HG02571 (cell line): ENCODE measurements around the gene PTPRG.

Source experiments
- ATAC-seq: cut with Tn5 transposase; IDR thresholded peaks from one replicate; pipeline ENCODE4 v1.9.1; 2021; ENCODE audit warnings: mild to moderate bottlenecking, moderate library complexity; ENCODE audit not compliant: unreplicated experiment

PTPRG gene

GRCh38 chr3:61583890-61584875, 22.8 kb downstream of the PTPRG start:
- no peak for ATAC-seq

GRCh38 chr3:61589856-61590255, 28.5 kb downstream of the PTPRG start:
- no peak for ATAC-seq

DNA sequence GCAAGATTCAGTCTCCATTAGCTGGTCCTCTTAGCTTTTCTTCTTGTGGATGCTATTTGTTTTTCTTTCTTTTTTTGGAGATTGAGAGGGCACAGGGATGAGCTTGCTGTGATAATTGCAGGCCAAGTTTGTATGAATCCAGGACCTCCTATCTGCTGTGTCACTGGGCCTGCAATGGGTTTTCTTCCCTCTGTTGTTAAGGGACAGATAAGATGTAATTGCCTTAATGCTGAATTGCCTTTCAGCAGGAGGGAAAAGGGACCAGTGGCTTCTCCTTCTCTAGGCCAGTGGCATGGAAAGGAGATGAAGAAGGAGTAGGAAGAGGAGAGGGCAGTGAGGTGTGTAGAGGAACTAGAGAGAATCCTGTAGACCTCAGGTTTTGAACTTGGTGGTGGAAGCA, 29.9 kb downstream of the PTPRG start:
- ATAC-seq: no peak

GRCh38 chr3:61593446-61594029, 32.2 kb downstream of the PTPRG start:
- ATAC-seq: no peak

GRCh38 chr3:61594144-61594963, 33.0 kb downstream of the PTPRG start:
- ATAC-seq: no peak

- no peak for ATAC-seq
Observed at GRCh38 chr3:61594964-61595285, 33.6 kb downstream of the PTPRG start.

DNA sequence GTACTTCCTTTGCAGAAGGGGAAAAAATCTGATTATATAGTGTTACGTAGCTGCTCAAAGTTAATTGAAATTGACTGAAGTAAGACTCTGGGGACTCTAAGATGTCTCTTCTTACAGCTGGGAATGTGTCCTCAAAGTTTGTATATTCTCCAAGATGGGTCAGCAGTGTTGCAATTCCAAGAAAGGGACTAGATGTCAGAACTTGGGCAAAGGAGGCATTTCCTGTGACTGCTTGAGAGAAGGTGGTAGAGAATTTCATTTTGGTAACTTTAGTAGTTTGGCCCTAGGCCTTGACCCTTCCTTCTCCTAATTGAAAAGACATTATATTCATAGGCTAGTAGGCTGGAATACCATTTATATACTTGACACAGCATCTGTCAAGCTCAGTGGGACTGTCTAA, 33.9 kb downstream of the PTPRG start:
- ATAC-seq: no peak

- no peak for ATAC-seq
Observed at GRCh38 chr3:61595826-61596225, 34.5 kb downstream of the PTPRG start.

- no peak for ATAC-seq
Observed at GRCh38 chr3:61597906-61598305, 36.5 kb downstream of the PTPRG start.

DNA sequence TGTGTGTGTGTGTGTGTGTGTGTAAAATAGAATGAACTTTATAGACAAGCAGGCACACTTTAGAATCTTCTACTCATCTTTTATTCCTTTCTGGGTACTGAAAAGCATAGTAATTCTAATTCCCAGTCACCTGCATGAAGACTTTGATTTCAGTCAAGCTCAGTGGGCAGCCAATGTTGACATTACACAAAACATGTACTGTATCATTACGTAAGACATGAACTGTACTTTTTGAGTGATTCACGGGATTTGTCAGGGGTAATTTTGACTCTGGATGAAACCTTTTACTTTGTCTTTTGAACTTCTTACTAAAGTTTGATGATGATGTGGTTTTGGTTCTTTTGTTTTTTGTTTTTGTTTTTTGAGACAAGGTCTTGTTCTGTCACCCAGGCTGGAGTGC, 38.8 kb downstream of the PTPRG start:
- no peak for ATAC-seq

- no peak for ATAC-seq
Observed at GRCh38 chr3:61601831-61602230, 40.5 kb downstream of the PTPRG start.

DNA sequence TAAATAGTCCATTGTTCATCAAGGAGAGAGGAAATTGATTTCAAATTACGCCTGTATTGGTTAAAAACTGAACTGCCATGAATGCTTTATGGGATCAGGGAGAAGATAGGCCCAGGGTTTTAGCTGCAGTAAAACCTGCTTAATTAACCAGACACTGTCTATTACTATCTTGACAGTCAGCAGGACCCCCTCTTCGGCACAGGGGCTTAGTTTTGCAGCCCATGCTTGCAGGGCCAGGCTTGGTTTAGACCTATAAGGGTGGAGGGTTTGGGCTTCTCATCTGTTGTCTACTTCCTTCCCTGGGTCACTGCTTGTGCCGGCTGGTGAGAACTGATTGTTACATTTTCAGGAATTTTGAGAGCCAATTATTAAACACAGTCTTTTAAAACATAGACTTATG, 41.1 kb downstream of the PTPRG start:
- no peak for ATAC-seq

GRCh38 chr3:61605589-61606175, 44.3 kb downstream of the PTPRG start:
- no peak for ATAC-seq

GRCh38 chr3:61606196-61606595, 44.8 kb downstream of the PTPRG start:
- no peak for ATAC-seq

DNA sequence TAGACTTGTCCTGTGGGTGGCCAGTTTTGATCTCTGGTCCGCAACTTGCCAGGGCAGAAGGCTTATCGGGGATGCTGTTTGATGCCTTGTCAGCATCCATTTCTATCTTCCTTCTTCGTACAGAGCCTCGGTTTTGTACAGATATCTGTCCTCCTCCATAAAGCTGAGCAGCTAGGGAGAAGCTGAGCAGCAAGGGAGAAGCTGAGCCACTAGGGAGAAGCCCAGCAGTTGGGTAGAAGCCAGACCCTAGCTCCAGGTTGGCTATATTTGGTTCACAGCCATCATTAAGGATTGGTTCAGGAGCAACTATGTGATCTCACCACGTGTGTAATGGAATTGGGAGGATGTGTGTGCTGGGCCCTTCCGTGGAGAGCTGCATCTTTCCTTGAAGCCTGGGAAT, 46.7 kb downstream of the PTPRG start:
- no peak for ATAC-seq

- no peak for ATAC-seq
Observed at GRCh38 chr3:61608711-61609110, 47.3 kb downstream of the PTPRG start.

GRCh38 chr3:61610316-61610715, 48.9 kb downstream of the PTPRG start:
- ATAC-seq: no peak

GRCh38 chr3:61612211-61613194, 51.1 kb downstream of the PTPRG start:
- ATAC-seq: no peak

GRCh38 chr3:61613666-61614065, 52.3 kb downstream of the PTPRG start:
- no peak for ATAC-seq

DNA sequence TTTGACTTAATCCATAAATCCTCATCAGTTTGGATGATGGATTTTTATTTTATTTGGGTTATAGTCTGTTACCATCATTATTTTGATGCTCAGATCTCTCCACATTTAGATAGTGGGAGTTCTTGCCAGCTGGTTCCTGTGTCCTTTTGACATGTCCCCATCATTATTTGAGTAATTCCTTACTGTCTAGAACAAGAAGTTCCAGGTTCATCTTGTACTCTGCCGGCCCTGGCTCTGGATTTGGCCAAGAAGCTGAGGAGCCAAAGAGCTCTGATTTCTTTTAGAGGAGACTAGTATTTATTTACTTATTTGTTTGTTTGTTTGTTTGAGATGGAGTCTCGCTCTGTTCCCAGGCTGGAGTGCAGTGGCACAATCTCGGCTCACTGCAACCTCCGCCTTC, 54.3 kb downstream of the PTPRG start:
- no peak for ATAC-seq
